H1 (cell line): ENCODE data around the gene LIMK1. TPM values are rescaled to one million over a fixed set of nuclear protein-coding genes. Genes with fewer than 3 reads are reported as not detected.

Experiments
- TAF1 ChIP-seq: IDR thresholded peaks from 2 replicates; pipeline ENCODE4 v1.6.1; 2011; ENCODE audit warnings: mild to moderate bottlenecking, low read depth, low read length
- polyA plus RNA-seq, 7 experiments: library from polyadenylated mRNA; depleted of rRNA in 3 of 7; stranded (reverse) in 5 of 7; unstranded in 2 of 7; fragments of >200 nt in 5 of 7; fragments of 200-250 nt in 2 of 7; gene quantifications; 1 replicate in 5 of 7; 2 replicates in 1 of 7; 4 replicates in 1 of 7; pipeline versions ENCODE4 v1.2.1 to v1.2.3, GENCODE V29; 2011 to 2013; ENCODE audit warnings: missing spikeins in 2 of 7, mixed read lengths in 2 of 7
- total RNA-seq: library from RNA; stranded (reverse); fragmentation: NEBNext Ultra II Directional; extraction: Animal tissue kit (Norgen Biotek cat#: 25700); gene quantifications from 2 replicates; pipeline ENCODE4 v1.2.1, GENCODE V29; 2021
- TF ChIP-seq, protein P1 (sequence below): fragments of 300-600 bp; sonication (generic); IDR thresholded peaks from 2 replicates; pipeline ENCODE4 v1.7.1; 2012; ENCODE audit warnings: low read length, moderate library complexity, mild to moderate bottlenecking, inconsistent platforms; ENCODE audit not compliant: insufficient replicate concordance

LIMK1 gene
- total and polyA plus RNA-seq, 2 of the 8 experiments (the other 6 are each of a cell fraction or from before 2014, with no cell fraction given): 93.5 to 108 TPM

DNA sequence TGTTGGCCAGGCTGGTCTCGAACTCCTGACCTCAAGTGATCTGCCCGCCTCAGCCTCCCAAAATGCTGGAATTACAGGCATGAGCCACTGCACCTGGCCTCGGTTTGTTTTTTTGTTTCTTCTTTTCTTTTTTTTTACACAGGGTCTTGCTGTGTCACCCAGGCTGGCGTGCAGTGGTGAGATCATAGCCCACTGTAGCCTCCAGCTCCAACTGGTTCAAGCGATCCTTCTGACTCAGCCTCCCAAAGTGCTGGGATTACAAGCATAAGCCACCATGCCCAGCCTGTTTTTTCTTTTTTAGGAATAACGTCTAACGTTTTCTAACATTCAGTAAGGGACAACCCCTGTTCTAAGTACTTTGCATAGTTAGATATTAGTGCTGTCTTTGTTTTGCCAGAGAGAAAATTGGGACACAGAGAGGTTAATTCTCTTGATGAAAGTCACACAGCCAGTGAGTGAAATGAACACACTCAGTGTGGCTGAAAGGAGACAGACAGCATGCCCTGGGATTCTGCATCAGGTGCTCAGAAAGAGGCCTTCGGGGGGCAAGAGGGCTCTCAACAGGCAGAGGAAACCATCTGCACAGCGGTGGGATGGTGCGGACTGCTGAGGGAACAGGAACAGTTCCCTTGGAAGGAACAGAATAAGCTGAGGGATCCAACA, 4.3 kb downstream of the LIMK1 start (continued):
- TF ChIP-seq, protein P1, sequence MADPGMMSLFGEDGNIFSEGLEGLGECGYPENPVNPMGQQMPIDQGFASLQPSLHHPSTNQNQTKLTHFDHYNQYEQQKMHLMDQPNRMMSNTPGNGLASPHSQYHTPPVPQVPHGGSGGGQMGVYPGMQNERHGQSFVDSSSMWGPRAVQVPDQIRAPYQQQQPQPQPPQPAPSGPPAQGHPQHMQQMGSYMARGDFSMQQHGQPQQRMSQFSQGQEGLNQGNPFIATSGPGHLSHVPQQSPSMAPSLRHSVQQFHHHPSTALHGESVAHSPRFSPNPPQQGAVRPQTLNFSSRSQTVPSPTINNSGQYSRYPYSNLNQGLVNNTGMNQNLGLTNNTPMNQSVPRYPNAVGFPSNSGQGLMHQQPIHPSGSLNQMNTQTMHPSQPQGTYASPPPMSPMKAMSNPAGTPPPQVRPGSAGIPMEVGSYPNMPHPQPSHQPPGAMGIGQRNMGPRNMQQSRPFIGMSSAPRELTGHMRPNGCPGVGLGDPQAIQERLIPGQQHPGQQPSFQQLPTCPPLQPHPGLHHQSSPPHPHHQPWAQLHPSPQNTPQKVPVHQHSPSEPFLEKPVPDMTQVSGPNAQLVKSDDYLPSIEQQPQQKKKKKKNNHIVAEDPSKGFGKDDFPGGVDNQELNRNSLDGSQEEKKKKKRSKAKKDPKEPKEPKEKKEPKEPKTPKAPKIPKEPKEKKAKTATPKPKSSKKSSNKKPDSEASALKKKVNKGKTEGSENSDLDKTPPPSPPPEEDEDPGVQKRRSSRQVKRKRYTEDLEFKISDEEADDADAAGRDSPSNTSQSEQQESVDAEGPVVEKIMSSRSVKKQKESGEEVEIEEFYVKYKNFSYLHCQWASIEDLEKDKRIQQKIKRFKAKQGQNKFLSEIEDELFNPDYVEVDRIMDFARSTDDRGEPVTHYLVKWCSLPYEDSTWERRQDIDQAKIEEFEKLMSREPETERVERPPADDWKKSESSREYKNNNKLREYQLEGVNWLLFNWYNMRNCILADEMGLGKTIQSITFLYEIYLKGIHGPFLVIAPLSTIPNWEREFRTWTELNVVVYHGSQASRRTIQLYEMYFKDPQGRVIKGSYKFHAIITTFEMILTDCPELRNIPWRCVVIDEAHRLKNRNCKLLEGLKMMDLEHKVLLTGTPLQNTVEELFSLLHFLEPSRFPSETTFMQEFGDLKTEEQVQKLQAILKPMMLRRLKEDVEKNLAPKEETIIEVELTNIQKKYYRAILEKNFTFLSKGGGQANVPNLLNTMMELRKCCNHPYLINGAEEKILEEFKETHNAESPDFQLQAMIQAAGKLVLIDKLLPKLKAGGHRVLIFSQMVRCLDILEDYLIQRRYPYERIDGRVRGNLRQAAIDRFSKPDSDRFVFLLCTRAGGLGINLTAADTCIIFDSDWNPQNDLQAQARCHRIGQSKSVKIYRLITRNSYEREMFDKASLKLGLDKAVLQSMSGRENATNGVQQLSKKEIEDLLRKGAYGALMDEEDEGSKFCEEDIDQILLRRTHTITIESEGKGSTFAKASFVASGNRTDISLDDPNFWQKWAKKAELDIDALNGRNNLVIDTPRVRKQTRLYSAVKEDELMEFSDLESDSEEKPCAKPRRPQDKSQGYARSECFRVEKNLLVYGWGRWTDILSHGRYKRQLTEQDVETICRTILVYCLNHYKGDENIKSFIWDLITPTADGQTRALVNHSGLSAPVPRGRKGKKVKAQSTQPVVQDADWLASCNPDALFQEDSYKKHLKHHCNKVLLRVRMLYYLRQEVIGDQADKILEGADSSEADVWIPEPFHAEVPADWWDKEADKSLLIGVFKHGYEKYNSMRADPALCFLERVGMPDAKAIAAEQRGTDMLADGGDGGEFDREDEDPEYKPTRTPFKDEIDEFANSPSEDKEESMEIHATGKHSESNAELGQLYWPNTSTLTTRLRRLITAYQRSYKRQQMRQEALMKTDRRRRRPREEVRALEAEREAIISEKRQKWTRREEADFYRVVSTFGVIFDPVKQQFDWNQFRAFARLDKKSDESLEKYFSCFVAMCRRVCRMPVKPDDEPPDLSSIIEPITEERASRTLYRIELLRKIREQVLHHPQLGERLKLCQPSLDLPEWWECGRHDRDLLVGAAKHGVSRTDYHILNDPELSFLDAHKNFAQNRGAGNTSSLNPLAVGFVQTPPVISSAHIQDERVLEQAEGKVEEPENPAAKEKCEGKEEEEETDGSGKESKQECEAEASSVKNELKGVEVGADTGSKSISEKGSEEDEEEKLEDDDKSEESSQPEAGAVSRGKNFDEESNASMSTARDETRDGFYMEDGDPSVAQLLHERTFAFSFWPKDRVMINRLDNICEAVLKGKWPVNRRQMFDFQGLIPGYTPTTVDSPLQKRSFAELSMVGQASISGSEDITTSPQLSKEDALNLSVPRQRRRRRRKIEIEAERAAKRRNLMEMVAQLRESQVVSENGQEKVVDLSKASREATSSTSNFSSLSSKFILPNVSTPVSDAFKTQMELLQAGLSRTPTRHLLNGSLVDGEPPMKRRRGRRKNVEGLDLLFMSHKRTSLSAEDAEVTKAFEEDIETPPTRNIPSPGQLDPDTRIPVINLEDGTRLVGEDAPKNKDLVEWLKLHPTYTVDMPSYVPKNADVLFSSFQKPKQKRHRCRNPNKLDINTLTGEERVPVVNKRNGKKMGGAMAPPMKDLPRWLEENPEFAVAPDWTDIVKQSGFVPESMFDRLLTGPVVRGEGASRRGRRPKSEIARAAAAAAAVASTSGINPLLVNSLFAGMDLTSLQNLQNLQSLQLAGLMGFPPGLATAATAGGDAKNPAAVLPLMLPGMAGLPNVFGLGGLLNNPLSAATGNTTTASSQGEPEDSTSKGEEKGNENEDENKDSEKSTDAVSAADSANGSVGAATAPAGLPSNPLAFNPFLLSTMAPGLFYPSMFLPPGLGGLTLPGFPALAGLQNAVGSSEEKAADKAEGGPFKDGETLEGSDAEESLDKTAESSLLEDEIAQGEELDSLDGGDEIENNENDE: no peak
- TF ChIP-seq TAF1: no peak
